ENCODE data around the gene CATSPER1.

Gene CATSPER1

DNA sequence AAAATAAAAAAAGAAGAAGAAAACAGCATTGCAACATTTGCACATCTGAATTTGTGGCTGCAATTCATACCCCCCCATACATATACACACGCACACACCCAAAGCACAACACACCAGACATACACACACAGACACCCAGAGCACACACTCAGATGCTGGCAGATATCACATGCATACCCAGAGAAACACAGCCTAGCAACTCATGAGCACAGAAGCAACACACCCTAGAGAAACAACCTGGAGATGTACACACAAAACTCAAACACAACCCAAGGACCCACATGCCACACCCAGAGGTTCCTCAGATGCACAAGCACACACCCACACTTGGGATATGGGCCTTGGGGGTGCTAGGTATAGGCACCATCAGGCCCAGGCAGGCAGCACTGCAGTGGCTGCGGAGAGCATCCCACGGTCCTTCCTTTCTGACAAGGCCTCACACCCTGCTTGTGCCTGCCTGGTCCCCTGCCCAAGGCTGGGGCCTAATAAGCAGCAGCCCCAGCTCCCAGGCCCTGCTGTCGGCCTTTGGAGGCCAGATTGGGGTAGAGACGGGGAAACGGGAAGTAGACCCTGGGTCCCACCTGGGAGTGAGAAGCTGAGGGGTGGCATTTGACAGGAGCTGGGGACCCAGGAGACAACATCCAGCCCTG lies 11.3 kb downstream of the CATSPER1 start:
- peaks cover 18% of the 10 kb centered on the region for H3K27me3 Mint-ChIP-seq (ENCODE audit: low read depth)
- no peaks in the 10 kb centered on the region for H3K36me3 Mint-ChIP-seq (ENCODE audit: low read depth)
- H3K27ac Mint-ChIP-seq: no peak overlapping the region
- TF ChIP-seq, protein P1, sequence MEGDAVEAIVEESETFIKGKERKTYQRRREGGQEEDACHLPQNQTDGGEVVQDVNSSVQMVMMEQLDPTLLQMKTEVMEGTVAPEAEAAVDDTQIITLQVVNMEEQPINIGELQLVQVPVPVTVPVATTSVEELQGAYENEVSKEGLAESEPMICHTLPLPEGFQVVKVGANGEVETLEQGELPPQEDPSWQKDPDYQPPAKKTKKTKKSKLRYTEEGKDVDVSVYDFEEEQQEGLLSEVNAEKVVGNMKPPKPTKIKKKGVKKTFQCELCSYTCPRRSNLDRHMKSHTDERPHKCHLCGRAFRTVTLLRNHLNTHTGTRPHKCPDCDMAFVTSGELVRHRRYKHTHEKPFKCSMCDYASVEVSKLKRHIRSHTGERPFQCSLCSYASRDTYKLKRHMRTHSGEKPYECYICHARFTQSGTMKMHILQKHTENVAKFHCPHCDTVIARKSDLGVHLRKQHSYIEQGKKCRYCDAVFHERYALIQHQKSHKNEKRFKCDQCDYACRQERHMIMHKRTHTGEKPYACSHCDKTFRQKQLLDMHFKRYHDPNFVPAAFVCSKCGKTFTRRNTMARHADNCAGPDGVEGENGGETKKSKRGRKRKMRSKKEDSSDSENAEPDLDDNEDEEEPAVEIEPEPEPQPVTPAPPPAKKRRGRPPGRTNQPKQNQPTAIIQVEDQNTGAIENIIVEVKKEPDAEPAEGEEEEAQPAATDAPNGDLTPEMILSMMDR (IDR thresholded peaks at IDR 0.05; ENCODE audit: unreplicated experiment in 3 of 3): no peak
- H3K9me3 Mint-ChIP-seq: no peaks in the 10 kb centered on the region
- H3K4me1 Mint-ChIP-seq: no peaks in the 10 kb centered on the region
- no peak overlapping the region for H3K4me3 Mint-ChIP-seq

DNA sequence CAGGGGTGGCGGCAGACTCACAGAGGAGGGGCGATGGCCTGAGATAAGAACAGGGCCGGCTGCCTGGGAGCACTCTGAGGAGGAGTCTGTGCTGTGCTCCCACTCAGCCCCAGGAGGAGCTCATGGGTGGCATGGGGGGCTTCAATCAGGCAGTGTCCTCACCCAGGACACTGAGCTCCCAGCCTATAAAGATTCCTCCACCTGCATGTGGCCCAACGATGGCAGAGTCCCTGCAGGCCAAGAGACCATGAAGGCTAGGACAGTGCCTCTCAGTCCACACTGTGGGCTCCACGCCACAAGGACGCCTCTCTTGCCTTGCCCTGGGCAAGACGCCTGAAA lies 12.5 kb downstream of the CATSPER1 start:
- no peak overlapping the region for H3K27ac Mint-ChIP-seq
- no peak overlapping the region for H3K4me3 Mint-ChIP-seq
- no peaks in the 10 kb centered on the region for H3K9me3 Mint-ChIP-seq
- peaks cover 18% of the 10 kb centered on the region for H3K27me3 Mint-ChIP-seq (ENCODE audit: low read depth)
- TF ChIP-seq, protein P1 (IDR thresholded peaks at IDR 0.05; ENCODE audit: unreplicated experiment in 3 of 3): no peak
- no peaks in the 10 kb centered on the region for H3K4me1 Mint-ChIP-seq
- no peaks in the 10 kb centered on the region for H3K36me3 Mint-ChIP-seq (ENCODE audit: low read depth)

- Mint-ChIP-seq H3K27me3 (ENCODE audit: low read depth) (peaks cover 18% of the 10 kb centered on the region), H3K36me3 (ENCODE audit: low read depth) (no peaks in the 10 kb centered on the region), H3K4me3 (no peak overlapping the region), H3K4me1 (no peaks in the 10 kb centered on the region), H3K27ac (no peak overlapping the region), H3K9me3 (no peaks in the 10 kb centered on the region)
- TF ChIP-seq, protein P1 (IDR thresholded peaks at IDR 0.05; ENCODE audit: unreplicated experiment in 3 of 3): no peak
Observed at GRCh38 chr11:66012946-66013761, 13.1 kb downstream of the CATSPER1 start.

DNA sequence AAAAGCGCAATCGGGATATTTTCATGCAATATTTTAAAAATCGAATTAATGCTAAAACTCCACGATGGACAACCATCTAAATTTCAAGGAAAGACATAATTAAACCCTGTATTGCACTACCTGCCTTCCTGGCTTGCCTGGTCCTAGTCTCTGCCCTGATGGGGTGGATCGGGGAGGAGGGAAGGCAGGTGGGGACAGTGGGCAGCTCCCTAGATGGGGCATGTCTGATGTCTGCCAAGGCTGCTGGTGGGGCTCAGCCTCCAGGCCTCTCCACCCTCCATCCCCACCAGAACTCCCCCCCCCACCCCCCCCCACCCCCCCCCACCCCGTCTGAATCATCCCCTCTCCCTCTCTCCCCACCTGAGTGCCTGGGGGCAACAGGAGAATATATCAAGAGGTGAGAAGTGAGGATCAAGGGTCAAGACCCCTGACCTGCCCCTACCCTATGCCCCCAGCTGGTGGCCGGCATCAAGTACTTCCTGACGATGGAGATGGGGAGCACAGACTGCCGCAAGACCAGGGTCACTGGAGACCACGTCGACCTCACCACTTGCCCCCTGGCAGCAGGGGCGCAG lies 13.8 kb downstream of the CATSPER1 start:
- Mint-ChIP-seq H3K4me1 (no peaks in the 10 kb centered on the region), H3K36me3 (ENCODE audit: low read depth) (no peaks in the 10 kb centered on the region), H3K27me3 (ENCODE audit: low read depth) (peaks cover 18% of the 10 kb centered on the region), H3K9me3 (no peaks in the 10 kb centered on the region), H3K4me3 (no peak overlapping the region), H3K27ac (no peak overlapping the region)
- TF ChIP-seq, protein P1 (IDR thresholded peaks at IDR 0.05; ENCODE audit: unreplicated experiment in 3 of 3): no peak

DNA sequence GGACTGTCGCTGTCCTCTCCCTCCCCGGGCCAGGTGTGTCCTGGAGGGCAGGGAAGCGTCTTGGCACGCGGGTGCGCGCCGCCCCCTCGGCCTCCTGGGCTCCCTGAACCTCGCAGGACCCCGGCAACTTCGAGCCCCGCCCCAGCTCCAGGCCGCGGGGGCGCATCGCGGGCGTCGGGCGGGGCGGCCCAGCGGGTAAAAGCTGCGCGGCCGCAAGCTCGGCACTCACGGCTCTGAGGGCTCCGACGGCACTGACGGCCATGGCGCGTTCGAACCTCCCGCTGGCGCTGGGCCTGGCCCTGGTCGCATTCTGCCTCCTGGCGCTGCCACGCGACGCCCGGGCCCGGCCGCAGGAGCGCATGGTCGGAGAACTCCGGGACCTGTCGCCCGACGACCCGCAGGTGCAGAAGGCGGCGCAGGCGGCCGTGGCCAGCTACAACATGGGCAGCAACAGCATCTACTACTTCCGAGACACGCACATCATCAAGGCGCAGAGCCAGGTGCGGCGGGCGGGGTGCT lies 14.4 kb downstream of the CATSPER1 start, which contains the start of gene CST6:
CST6 (plus strand) TSS at position 224 of the 519 bp plus-strand sequence; CDS start at position 261, 37 bp downstream.
- no peak within 1 kb of the TSS for H3K27ac Mint-ChIP-seq
- TF ChIP-seq, protein P1 (IDR thresholded peaks at IDR 0.05; ENCODE audit: unreplicated experiment in 3 of 3): no peak
- H3K9me3 Mint-ChIP-seq: no peaks in the 10 kb centered on the region
- H3K4me1 Mint-ChIP-seq: no peaks in the 10 kb centered on the region
- peaks cover 18% of the 10 kb centered on the region for H3K27me3 Mint-ChIP-seq (ENCODE audit: low read depth)
- no peak within 1 kb of the TSS for H3K4me3 Mint-ChIP-seq
- no peaks in the 10 kb centered on the region for H3K36me3 Mint-ChIP-seq (ENCODE audit: low read depth)

All from nephron (organoid).